Activated CD4-positive, alpha-beta T cell treated with anti-CD3 and anti-CD28 coated beads for 48 hours (primary cell): Measurements from ENCODE around the gene BMP4.
"Not testable (repeated sequence)": the region's sequence is repeated elsewhere in the genome, so short reads cannot be mapped to it uniquely, and the experiment has no call there.

ENCODE experiments used
- DNase-seq: peaks from one replicate; pipeline ENCODE4 v3.0.0-alpha.2; 2020

BMP4 gene

DNA sequence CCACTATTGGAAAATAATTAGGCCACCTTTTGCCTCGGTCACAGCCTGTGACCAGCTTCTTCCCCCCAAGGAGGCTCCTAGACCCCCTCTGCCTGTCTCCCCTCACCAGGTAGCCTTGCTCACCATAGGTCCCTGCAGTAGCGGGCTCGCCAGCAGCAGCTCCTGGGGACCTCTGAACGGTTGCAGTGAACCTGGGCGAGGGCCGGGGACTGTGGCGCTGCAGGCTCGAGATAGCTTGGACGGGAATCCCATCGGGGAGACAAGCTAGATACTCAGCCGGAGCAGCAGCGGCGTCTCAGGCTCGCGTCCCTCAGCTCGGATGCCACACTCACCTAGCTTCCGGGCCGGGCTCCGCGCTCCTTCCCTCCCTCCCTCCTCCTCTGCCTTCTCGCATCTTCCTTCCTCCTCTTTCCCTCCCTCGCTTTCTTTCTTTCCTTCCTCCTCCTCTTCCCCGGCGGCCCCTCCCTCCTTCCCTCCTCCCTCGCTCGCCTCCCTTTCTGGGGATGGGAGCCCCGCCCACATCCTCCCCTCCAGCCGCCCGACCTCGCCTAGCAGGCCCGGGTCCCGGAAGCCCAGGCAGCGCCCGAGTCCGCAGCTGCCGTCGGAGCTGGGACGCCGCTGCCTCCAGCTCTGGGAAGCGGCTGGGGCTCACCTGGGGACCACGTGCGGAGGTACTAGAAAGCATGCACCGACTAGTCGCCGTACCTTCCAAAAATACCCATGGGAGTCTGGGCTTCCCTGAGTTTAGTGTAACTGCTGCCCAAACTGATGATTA lies at the start of gene BMP4:
BMP4 (minus strand) TSS at position 399 of the 775 bp plus-strand sequence. CDS start 4,603 bp downstream, outside the sequence.
- DNase-seq, result peak; percentile 29

DNA sequence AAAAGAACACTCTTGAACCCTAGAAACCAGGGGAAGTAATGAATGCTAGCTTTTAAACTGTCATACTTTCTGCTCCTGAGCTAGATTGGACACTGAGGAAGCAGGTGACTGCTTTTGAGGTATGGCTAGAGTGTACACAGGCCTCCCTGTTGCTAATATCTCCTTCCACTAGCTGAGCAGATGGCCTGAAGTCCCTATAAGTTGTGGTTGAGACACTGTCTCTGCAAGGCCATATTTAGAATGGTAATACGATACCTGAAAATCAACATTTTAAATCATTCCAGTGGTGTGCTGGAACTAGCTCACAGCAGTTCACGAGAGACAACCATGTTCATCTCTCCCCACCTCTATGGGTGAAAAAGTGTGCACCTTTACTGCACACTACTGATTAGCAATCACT lies 46.4 kb upstream of the BMP4 start:
- DNase-seq, result no peak

DNA sequence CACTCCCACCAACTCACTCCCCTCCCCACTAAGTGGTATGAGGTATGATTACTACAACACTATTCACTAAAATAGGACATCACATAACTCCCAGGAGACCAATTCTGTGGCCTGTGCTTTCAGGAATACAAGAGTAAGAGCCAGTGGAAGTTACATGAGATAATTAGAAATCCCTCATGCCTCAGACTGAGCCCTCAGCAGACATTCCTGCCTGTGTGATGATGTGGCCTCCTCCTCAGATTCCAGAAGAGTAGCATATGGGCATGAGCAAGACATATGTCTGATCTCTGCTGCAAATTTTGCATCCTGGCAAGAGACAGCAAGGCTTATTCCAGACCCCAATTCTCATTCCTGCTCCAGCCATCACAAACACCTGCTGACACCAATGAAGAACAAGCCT lies 46.0 kb upstream of the BMP4 start:
- no peak for DNase-seq

DNA sequence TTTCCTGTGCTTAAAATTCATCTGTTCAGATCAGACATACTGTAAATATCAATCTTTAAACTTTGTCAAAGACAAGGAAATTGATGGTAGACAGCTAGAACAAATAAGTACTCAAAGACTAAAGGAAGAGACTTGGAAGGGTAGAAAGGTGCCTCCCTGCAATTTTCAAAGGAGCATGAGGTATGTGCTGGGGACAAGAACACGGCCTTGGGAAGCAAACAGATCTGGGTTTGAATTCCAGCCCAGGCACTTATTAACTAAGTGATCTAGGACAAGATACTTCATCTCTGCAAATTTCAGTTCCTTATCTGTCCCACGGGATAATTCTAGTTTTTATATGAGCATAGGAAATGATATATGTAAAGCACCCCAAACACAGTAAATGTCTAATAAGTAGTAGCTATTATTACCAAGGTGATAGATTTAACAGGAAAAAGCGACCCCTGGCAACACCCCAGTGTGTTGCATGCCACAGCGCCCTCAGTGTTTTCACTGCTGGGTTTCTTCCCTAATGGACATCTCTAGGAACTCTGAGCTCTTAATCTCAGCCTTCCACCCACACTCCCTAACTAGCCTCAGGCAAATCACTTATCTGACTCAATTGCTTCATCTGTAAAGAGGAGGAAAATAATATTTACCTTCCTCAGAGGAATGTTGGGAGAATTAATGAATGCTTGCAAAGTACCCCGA lies 44.7 kb upstream of the BMP4 start:
- DNase-seq, result no peak

DNA sequence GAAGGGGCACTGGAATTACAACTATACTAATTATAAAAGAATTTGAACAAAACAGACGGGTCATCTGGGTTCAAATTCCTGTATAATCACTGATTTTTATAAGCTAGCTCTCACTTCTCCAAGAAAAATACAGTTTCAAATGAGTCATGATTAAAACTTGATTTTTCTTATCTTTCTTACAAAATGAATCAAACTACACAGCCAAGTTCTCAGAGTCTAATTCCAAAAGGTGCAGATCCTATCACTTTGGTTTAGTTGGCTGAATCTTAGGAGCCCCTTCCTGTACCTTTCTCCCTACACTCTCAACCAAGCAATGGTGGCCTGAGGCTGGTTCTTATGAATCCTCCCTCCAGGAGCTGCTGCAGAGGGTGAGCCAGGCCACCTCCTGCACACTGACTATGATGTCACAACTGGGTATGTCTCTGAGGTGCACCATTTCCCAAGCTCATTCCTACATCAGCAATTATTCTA lies 43.8 kb upstream of the BMP4 start:
- no peak for DNase-seq

DNA sequence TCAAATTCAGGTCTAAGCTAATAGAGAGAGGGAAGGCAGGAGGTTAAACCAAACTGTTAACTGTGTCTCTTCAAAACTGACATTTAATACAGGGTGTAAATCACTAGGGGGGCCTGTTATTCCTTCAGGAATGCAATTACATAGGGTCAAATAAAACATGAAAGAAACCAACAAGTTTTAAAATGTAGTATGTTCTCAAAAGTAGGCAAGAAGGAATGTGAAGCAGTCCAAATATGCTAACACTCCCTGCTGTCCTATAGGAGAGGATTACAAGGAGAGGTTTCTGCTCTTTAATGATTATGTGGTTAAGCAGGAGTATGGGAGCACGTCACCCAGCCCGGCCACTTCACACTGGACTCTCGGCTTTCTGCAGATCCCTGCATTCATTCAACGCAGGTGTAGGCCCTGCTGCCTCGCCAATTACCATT lies 42.5 kb upstream of the BMP4 start:
- no peak for DNase-seq

DNA sequence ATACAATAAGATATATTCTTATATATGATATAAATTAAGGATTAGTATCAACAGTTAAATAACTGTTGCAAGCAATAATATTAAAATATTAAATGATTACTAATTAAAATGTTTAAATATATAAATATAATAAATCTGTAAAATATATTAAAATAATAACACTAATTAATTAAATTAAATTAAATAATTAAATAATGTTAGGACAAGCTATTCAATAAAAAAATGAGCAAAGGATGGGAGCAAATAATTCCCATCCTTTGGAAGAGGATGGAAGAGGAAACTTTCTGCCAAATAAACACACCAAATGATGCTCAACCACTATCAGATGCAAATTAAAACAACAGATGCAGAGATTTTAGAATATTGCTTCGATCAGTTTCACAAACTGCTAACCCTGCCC lies 39.4 kb upstream of the BMP4 start:
- DNase-seq, result no peak

DNA sequence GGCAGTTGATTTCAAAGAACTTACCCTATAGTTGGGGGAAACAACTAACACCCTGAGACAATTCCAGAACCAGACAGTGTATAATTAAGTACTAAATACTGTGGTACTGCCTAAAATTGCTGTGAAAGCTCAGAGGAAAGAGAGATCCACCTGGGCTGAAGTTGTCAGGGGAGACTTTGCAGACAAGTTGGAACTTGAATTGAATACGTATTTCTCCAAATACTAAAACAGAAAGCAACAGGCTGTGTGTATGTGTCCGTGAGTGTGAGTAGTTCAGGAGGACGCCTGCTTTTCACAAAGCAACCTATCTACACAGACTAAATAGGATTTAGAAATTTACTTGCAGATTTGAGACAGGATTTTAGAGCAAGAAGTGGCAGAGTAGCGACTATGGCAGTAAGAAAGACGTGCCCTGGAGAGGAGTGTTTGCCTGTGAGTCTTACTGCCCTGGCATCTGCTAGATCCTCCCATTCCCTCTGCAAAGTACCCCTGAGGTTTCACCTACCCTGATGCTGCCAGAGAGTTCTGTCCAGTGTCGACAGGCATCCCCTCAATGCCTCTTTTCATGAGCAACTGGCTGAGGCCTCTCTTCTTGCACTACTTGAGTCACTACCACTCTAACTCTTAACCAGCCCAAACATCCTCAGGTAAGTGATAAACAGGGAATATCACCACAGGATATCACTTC lies 37.4 kb upstream of the BMP4 start:
- no peak for DNase-seq

DNA sequence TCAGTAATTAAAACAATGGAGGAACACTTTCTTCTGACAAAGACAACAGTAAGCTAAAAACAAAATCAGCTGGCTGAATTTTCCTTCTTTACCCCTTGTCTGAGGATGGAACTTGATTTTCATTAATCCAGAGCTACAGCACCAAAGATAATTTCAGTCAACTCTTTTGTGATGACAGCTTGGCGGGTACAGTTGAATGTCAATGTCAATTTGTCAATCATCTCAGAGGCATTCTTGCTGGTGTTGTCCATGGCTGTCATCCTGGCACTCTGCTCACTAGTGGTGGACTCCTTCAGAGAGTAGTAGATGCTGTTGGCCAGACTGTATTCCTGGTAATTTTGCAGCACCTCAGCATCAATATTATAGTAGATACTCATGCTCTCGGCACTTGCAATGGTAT lies 34.4 kb upstream of the BMP4 start:
- DNase-seq, result no peak

DNA sequence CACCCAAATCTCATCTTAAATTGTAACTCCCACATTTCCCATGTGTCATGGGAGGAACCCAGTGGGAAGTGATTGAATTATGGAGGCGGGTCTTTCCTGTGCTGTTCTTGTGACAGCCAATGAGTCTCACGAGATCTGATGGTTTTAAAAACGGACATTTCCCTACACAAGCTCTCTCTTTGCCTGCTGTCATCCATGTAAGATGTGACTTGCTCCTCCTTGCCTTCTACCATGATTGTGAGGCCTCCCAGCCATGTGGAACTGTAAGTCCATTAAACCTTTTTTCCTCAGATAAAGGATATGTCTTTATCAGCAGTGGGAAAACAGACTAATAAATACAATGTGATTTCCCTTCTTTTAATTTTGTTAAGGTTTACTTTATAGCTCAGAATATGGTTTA lies 30.1 kb upstream of the BMP4 start:
- DNase-seq, result not testable (repeated sequence)

DNA sequence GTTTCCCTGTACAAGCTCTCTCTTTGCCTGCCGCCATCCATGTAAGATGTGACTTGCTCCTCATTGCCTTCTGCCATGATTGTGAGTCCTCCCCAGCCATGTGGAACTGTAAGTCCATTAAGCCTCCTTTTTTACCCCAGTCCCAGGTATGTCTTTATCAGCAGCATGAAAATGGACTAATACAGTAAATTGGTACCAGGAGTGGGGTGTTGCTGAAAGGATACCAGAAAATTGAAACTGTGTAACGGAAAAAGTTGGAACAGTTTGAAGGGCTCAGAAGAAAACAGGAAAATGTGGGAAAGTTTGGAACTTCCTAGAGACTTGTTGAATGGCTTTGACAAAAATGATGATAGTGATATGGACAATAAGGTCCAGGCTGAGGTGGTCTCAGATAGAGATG lies 28.3 kb upstream of the BMP4 start:
- not testable (repeated sequence) for DNase-seq

DNA sequence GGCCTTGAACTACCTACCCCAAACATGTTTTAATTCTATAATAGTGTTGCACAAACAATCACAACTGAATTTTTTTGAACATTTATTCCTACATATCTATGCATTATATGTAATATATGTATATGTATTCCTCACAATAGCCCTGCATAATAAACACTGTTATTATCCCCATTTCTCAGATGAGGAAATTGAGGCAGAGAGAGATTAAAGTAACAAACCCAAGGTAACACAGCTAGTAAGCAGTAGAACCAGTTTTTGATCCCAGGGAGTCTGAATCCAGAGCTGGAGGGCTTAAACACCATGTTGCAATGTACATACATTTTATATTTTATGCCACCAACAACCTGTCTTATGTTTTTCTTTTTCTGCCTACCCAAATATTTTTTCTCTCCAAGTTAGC lies 26.5 kb upstream of the BMP4 start:
- DNase-seq, result no peak

DNA sequence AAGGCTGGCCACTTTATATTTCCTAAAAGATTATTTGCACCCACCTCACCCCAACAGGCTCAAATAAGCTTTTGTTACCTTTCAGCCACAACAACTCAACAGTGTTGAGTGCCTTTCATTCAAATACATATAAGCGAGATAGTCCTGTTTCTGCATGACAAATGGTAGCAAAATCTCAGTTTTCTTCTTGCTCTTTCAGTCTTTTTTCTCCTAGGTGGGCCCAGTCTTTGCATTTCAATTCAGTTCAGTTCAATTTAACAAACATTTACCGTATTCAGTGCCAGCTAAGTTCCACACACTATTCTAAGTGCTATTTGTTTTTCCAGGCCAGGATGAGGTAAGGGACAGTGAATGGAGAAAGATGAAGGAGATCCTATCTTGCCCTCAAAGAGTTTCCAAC lies 25.9 kb upstream of the BMP4 start:
- DNase-seq, result no peak

DNA sequence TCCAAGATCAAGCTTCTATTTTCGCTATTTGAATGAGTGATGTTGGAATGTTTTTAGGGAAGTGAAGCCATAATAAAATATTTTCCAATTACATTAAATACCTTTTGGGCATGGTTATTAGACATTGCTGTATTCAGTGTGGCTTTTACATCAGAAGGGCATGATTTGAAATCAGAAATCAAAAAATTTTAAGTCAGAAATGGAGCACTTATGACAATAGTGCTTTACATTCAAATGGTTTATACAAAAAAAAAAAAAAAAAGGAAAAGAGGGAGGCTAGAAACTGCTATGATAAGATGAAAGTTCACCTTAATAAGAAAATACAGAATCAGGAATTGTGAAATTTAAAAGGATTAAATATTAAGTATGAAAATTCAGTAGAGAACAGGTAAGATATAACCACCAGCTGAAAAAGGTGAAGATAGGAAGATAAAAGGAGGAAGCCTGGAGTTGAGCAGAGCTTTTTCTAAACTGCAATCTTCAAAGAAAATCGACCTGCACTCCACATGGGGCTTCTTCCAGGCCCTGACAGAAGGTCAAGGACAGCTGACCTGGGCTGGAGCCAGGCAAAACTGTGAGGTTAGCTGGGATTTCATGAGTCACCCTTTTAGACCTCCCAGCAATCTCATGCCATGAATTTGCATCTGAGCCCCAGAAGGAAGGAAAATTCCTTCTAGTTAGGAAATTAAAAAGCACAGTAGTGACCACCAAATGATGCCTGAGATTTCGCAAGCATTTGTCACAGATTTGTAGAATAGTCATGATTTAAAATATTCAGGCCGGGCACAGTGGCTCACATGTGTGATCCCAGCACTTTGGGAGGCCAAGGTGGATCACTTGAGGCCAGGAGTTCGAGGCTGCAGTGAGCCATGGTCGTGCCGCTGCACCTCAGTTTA lies 23.4 kb upstream of the BMP4 start:
- DNase-seq, result no peak

DNA sequence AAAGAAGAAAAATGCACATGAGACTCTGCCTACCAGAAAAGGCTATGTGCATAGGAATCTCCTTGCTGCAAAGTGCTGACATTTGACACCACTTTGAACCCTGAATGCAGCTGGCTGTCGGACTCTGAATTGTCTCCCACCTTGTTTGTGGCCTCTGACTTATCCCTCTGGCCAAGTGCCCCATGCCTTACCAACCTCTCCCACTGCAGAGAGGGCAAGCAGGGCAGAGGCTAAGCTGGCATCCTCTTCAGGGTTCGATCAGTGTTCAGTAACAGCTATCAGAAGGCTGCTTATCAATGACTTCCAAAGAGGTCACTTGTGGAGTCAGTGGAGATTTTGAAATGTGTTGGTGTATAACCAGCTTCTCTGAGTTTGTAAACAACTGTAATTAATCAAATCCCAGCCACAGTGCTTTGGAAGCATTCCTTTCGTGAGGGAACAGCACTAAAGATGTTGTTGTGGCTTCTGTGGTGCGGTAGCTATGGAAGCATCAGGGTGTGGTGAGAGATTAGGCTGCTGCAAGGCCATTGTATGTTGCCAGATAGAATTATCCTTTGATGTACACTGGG lies 22.6 kb upstream of the BMP4 start:
- DNase-seq, result no peak

DNA sequence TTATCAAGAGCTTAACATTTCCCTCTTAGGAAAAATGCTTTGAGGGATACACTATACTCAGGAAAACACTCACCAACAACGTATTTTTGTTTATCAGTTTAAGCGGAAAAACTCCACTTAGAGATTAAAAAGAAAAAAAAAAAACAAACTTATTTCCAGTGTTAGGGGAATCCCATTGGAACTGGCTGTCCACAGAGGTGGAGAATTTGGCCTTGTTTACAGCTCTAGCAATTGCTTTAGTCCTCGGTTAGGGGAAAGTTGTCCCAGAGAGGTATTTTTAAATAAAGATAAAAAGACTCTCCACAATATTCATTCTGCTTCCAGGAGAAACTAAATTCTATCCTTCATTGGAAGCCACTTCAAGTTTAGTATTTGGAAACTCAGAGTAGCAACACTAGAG lies 21.6 kb upstream of the BMP4 start:
- no peak for DNase-seq

DNA sequence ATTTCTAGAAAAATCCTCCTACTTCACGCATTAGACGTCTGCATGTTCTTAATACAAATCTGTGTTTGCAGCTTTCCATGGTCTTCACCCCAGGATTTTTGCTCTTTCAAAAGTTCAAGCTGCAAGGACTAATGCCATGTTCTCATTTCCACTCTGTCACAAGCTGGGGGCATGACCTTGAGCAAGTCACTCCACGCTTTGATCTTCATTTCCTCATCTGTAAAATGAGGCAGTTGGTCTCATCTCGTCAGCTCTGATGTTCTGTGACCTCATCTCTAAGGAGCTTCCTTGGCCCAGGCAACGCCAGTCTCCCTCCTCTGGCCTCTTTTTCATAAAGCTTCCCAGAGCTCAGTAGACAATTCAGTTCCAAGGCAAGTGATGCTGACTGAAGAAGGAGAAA lies 18.8 kb upstream of the BMP4 start:
- no peak for DNase-seq

DNA sequence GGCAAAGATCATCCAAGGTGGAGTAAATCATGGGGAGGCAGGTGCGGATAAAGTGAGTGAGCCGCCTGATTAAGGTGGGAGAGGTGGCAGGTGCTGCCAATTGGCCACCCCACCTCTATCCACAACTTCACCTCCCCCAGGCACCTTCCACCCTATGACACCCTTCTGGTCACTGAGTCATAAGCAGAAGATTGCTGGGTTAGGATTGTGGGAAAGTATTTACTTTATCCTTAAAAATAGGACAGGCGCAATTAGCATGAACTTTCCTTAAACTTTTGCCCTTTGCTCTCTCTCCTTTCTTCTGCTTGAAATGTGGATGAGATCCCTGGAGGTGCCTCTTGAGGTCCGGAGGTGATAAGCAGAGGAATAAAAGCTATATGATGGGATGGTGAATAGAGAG lies 14.9 kb upstream of the BMP4 start:
- DNase-seq, result no peak

DNA sequence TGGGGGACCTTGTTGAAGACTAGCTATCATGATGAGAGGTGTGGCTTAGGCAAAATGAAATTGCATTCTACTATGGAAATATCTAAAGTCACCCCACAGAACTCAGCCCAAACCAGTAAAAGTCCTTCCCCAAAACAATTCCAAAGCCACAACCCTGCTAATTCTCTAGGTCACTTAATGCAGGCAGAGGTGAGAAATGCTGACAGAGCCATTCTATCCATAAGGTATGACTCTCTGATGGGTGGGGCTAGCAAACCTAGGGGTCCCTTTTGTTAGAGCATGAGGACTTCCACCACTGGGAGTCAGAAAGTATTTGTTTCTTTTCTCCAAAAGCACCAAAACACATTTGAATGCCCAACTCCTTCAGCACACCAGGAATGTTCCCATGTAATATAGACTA lies 12.7 kb upstream of the BMP4 start:
- DNase-seq, result no peak

DNA sequence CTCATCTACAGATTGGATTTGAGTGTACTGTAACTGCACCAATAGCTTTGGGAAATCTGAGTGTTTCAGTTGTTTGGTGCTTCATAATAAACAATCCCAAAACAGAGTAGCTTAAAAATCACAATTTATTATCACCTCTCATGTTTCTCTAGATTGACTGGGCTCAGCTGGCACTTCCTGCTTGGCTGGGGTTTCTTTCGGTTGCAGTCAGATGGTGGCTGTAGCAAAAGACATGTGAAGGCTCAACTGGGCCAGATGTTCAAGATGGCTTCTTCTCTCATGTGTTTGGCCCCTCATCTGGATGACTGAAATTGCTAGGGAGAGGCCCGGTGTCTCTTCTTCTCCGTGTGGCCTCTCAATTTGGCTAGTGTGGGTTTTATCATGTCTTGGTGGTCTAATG lies 12.1 kb upstream of the BMP4 start:
- no peak for DNase-seq

DNA sequence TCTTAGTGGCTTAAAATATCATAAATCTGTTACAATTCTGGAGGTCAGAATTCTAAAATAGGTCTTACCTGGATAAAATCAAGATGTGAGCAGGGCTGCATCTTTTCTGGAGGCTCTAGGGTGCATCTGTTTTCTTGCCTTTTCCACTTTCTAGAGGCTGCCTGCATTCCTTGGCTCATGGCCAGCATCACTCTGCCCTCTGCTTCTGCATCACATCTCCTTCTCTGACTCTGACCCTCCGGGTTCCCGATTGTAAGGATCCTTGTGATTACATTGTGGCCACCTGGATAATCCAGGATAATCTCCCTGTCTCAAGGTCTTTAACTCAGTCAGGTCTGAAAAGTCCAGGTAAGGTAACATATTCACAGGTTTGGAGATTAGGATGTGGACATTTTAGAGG lies 11.0 kb upstream of the BMP4 start:
- no peak for DNase-seq

DNA sequence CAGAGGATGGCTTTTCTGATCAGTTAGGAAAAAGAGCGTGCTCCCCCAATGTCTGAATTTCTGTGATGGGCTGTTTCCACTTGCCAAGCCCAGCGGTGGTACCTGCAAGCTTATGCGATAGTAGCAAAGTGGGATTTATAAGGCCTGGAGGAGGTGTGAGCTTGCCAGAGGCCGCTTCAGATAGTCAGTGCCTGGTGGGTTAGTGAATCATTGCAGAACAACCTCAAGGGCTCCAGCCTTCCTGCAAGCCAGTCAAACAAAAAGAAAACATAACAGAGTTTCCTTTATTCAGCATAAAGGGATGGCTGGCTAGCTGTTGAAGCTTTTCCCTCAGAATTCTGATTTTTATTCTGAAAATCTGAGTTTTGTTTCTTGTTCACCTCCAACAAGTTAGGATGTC lies 7.6 kb upstream of the BMP4 start:
- no peak for DNase-seq
